Activated CD8-positive, alpha-beta memory T cell treated with anti-CD3 and anti-CD28 coated beads for 1 hour (primary cell): Measurements from ENCODE around the gene PLD1.

Experiments used
- DNase-seq, 2 donors: peaks; one replicate each; pipeline ENCODE4 v3.0.0-alpha.2; 2020; ENCODE audit warnings: low read depth in 1 of 2; ENCODE audit errors: extremely low read depth in 1 of 2

PLD1 gene

DNA sequence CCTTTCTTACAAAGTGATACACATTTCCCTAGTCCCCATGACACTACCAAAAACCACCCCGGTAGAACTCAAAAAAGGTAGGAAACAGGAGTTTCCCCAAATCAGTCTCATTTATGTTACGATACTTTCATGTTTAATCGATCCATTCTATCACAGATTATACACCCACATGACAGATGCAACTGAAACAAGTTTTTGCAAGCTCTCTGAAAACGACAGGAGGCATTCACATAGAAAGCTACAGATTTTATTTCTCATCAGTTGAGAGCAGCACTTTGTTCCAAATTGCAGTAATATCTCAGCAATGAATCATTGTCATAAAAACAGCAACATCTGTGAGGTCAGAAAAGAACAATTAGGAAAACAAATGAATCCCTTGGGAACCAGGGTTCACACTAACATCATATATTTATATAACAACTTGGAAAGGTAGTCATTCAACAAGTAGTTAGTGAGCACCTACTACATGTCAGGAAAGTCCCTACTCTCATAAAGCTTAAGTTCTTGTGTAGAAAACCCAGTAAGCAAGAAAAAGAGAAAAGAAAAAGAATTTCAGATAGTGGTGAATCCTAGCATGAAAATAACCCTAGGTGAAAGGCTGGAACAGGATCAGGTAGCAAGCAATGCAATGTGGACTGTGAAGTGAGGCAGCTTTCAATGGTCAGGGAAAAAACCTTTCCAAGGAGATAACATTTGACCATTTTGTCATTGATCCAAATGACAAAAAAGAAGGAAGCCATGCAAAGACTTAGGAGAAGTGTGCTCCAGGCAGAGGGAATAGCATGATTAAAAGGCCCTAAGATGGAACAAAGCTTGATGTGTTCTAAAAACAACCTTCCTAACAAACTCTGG lies 8.3 kb downstream of the PLD1 start:
- no peak for DNase-seq

DNA sequence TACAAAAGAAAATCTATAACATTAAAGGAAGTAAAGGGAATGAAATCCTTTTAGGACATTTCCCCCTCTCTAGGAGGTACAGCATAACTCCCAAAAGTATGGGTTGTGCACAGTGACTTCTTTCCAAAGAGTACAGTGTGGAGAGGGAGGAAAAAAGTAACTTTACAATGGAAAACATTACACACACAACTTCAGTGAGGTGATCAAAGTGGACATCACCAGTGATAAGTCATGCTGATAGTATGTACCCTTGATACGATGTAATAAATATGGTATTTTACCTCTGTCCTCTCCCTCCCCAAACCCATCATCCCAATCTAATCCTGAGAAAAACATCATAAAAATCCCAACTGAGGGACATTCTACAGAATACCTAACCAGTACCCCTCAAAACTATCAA lies 10.8 kb downstream of the PLD1 start:
- DNase-seq: no peak

DNA sequence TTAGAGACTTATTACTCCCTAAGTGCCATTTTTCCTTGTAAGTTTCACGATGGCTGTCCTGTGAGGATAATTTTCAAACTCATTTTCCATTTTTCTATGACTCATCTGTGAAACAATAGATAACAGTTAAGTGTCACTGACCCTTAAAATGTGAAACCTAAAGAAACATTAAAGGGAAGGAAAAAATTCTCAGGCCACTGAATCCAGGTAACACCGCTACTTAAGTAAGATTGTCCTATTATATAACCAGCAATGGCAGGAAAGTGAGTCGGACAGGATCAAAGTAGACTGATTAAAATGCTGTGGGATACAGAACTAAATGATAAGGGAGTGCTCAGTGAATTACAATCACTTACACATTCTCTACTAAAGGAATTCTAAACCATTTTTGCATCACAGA lies 12.4 kb downstream of the PLD1 start:
- DNase-seq: no peak

DNA sequence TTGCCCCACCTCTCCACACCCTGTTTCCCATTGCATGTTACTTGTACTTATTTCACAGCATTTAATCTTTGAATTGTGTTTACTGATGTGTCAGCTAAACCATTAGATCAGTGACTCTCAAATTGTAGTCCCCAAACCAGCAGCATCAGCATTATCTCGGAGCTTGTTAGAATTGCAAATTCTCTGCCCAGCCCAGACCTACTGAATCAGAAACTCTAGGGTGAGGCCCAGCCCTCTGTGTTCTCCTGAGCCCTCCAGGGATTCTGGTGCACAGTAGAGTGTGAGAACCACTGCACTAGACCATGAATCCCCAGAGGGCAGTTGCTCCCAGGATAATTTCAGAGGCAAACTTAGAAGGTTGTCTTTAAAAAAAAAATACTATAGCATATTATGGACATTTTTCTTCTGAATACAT lies 13.0 kb downstream of the PLD1 start:
- no peak for DNase-seq

DNA sequence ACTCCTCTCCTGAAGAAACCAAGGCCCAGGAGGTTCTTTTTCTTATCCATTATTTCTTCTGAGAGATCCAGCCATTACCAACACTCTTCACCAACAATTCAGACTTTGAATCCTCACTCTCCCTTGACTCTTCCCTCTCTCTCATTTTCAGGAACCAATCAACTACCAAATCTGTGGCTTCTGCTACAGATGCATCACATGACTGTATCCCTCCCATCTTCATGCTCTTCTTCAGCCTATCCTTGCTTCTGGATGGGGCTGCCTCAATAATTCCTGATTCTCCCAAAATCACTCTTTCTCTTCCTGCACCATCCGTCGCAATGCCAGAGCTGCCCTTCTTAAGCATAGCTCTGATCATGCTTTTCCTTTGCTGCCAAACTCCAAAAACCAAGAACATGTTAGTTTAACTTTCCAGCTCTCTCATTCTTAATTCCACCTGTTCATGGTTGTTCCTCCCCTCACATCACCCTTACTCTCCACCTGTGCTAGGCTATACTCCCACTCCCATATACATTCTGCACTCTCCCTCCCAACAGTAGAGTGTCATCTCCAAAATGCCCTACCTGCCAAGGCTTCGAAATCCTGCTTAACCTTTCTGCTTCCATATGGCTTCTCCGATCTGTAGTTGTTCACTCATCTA lies 13.5 kb downstream of the PLD1 start:
- no peak for DNase-seq

DNA sequence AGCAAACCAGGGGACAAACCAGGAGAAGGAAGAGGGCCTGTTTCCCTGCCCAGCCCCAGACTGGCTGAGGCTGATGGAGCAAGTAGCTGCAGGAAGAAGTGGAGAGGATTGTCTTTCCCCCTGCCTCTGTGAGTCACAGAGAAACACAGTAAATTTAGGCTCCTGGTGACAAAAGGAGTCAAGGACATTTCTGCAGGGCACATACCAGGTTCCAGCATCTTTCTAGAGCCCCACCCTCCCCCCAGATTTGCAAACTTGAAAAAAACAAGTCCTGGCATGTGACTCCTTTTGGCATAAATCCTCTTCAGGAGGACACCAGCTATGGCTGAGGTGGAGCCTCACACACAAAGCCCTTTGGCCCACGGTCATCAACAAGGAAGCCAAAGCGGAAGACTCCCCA lies 17.8 kb downstream of the PLD1 start:
- DNase-seq: no peak

- no peak for DNase-seq
Observed at GRCh38 chr3:171791692-171792076, 18.6 kb downstream of the PLD1 start.

- no peak for DNase-seq
Observed at GRCh38 chr3:171790898-171791691, 19.2 kb downstream of the PLD1 start.

- no peak for DNase-seq
Observed at GRCh38 chr3:171790574-171790897, 19.7 kb downstream of the PLD1 start.

GRCh38 chr3:171789759-171790505 lies 20.4 kb downstream of the PLD1 start:
- no peak for DNase-seq

DNA sequence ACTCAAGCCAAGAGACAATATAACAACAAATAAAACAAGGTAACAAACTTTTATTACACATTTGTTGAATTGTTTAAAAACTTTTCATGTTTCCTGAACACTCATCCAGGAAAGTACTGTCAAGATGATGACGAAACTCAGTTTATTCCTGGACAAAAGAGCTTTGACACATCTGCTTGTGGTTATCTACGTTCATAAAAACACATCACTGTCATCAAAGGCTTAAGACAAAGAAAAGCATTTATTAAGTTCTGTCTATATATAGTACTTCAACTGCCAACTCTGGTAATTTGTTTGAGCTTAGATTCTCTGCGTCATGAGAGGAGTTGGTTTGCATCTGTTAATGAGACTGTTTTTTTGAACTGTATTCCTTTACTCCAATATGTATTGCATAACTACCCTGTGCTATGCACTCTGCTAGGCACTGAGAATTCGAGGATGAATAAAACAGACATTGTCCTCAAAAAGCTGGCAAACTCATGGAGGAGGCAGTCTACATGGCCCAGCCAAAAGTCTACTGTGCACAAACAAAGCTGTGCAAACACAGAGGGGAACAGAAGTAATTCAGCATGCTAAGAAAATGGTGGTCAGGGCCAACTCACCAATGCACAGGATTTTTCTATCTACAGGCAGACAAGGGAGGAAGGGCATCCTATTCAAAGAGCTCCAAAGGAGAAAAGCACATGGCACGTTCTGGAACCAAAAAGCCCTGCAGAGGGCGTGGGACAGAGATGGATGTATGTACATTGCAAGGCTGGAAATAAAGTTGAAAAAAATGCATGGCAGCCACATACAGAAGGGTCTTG lies 21.5 kb downstream of the PLD1 start:
- no peak for DNase-seq

DNA sequence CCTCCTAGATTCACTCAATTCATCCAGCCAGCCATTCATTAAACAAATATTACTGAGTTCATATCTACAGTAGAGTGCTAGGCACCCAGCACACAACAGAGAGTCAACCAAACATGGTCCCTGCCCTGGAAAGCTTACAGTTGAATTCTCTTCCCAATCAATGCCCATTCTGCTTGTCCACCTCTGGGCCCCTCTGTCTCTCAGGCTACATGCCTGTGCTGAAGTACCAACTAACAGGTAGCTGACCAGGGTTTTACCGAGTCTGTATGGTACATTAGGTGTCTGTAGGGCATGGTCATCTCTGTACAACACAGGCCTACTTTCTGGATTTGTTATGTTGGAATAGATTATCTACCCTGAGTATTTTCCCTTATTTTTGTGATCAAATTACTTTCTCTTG lies 23.3 kb downstream of the PLD1 start:
- DNase-seq: no peak

- DNase-seq: no peak
Observed at GRCh38 chr3:171784937-171785336, 25.3 kb downstream of the PLD1 start.

GRCh38 chr3:171784387-171784786 lies 25.9 kb downstream of the PLD1 start:
- no peak for DNase-seq

GRCh38 chr3:171783626-171784025 lies 26.7 kb downstream of the PLD1 start:
- no peak for DNase-seq

DNA sequence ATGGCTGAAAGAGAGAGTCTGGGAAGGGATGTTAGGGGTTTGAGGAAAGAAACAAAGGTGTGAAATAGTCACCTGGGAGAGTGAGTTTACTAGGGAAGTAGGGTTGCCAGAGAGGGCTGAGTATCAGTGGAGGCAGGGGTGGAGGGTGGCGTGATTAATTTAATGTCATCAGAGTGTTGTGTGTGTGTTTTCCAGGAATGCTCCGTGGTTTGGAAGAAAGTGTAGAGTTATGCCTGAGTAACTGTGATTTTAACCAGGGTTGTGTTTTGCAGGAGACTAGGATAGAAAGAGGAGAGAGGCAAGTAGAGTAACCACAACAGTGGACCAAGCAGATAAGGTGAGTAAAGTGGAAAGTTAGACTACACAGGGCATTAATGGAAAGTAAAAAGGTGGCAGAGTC lies 27.2 kb downstream of the PLD1 start:
- no peak for DNase-seq

DNA sequence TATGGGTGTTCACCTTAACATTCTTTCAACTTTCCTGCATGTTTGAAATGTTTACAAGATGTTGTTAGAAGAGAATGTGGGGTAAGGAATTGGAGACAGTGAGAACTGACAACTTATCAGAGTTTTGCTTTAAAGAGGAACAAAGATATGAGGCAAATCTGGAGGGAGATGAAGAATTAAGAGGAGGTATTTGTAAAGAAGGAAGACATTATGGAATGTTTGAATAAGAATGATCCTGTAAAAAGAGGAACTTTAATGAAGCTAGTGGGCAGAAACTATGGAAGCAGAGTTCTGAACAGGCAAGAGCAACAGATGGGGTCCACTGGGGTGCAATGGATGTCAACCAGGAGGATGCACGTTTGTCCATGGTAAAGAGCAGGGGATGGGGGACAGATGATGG lies 27.7 kb downstream of the PLD1 start:
- no peak for DNase-seq

- DNase-seq: no peak
Observed at GRCh38 chr3:171781711-171782127, 28.6 kb downstream of the PLD1 start.

- no peak for DNase-seq
Observed at GRCh38 chr3:171778493-171778892, 31.8 kb downstream of the PLD1 start.

DNA sequence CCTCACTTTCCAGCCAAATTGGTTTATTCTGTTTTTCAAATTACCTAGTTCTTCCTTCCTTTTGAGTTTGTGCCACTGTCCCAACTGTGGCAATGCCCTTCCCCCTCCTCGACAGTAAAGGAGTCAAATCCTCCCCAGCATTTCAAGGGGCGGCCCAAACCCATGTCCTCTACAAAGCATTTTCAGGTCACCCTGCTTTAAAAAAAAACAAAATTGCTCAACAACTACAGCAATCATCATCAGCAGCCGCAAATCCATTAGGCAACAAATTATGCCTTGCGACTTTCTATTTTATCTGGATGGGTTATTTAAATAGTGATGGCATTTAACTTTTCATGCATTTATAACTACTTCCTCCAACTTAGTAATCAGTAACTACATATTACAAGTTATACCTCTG lies 32.7 kb downstream of the PLD1 start:
- DNase-seq: no peak
